Ishikawa (cell line): ENCODE results near the gene PLAC8L1.

Source experiments
- CEBPB ChIP-seq: IDR thresholded peaks from 2 replicates; pipeline ENCODE4 v1.6.1; 2012
- CREB1 ChIP-seq: IDR thresholded peaks from 2 replicates; pipeline ENCODE4 v1.6.1; 2012; ENCODE audit warnings: low read depth
- EGR1 ChIP-seq: IDR thresholded peaks from 2 replicates; pipeline ENCODE4 v1.6.1; 2012
- EP300 ChIP-seq: IDR thresholded peaks from 2 replicates; pipeline ENCODE4 v1.6.1; 2012; ENCODE audit warnings: borderline replicate concordance
- FOXM1 ChIP-seq: IDR thresholded peaks from 2 replicates; pipeline ENCODE4 v1.6.1; 2012; ENCODE audit warnings: low read depth, borderline replicate concordance
- NFIC ChIP-seq: IDR thresholded peaks from 2 replicates; pipeline ENCODE4 v1.6.1; 2012
- RAD21 ChIP-seq: IDR thresholded peaks from 2 replicates; pipeline ENCODE4 v1.6.1; 2012; ENCODE audit warnings: low read depth
- TAF1 ChIP-seq: IDR thresholded peaks from 2 replicates; pipeline ENCODE4 v1.6.1; 2012; ENCODE audit warnings: low read depth, mild to moderate bottlenecking
- TCF12 ChIP-seq: IDR thresholded peaks from 2 replicates; pipeline ENCODE4 v1.6.1; 2012; ENCODE audit warnings: low read depth
- TEAD4 ChIP-seq: IDR thresholded peaks from 2 replicates; pipeline ENCODE4 v1.6.1; 2012
- YY1 ChIP-seq: IDR thresholded peaks from 2 replicates; pipeline ENCODE4 v1.6.1; 2012; ENCODE audit warnings: low read depth
- ZBTB7A ChIP-seq: IDR thresholded peaks from 2 replicates; pipeline ENCODE4 v1.6.1; 2012; ENCODE audit warnings: low read depth
- TF ChIP-seq, protein P1 (sequence below): IDR thresholded peaks from 2 replicates; pipeline ENCODE4 v1.6.1; 2012; ENCODE audit warnings: low read depth, mild to moderate bottlenecking
- TF ChIP-seq, protein P2 (sequence below): IDR thresholded peaks from 2 replicates; pipeline ENCODE4 v1.6.1; 2012
- TF ChIP-seq, protein P3 (sequence below): IDR thresholded peaks from 2 replicates; pipeline ENCODE4 v1.6.1; 2012

The PLAC8L1 gene

GRCh38 chr5:146070746-146071145, 34.6 kb downstream of the PLAC8L1 start:
- TF ChIP-seq ZBTB7A (no peak), YY1 (no peak), EP300 (no peak), EGR1 (no peak), NFIC (no peak), CEBPB (no peak), TCF12 (no peak), TEAD4 (no peak), RAD21 (no peak), TAF1 (no peak), CREB1 (no peak)
- TF ChIP-seq, protein P1, sequence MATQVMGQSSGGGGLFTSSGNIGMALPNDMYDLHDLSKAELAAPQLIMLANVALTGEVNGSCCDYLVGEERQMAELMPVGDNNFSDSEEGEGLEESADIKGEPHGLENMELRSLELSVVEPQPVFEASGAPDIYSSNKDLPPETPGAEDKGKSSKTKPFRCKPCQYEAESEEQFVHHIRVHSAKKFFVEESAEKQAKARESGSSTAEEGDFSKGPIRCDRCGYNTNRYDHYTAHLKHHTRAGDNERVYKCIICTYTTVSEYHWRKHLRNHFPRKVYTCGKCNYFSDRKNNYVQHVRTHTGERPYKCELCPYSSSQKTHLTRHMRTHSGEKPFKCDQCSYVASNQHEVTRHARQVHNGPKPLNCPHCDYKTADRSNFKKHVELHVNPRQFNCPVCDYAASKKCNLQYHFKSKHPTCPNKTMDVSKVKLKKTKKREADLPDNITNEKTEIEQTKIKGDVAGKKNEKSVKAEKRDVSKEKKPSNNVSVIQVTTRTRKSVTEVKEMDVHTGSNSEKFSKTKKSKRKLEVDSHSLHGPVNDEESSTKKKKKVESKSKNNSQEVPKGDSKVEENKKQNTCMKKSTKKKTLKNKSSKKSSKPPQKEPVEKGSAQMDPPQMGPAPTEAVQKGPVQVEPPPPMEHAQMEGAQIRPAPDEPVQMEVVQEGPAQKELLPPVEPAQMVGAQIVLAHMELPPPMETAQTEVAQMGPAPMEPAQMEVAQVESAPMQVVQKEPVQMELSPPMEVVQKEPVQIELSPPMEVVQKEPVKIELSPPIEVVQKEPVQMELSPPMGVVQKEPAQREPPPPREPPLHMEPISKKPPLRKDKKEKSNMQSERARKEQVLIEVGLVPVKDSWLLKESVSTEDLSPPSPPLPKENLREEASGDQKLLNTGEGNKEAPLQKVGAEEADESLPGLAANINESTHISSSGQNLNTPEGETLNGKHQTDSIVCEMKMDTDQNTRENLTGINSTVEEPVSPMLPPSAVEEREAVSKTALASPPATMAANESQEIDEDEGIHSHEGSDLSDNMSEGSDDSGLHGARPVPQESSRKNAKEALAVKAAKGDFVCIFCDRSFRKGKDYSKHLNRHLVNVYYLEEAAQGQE = no peak

DNA sequence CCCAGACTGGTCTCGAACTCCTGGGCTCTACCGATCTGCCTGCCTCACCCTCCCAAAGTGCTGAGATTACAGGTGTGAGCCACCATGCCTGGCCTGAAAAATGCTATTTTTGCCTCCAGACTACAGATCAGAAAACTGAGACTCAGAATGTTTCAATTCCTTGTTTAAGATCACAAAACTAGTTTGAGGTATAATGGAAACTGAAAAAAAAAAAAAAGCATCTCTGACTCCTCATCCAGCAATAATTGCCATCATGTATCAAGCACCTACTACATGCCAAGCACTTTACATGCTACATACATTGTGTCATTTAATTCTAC, 35.6 kb downstream of the PLAC8L1 start:
- TF ChIP-seq, protein P1 = no peak
- TF ChIP-seq TCF12 = no peak
- TF ChIP-seq FOXM1 = no peak
- no peak for TF ChIP-seq RAD21
- TF ChIP-seq NFIC = no peak

GRCh38 chr5:146068977-146069779, 36.2 kb downstream of the PLAC8L1 start:
- TF ChIP-seq, protein P1 = no peak
- no peak for TF ChIP-seq TEAD4

DNA sequence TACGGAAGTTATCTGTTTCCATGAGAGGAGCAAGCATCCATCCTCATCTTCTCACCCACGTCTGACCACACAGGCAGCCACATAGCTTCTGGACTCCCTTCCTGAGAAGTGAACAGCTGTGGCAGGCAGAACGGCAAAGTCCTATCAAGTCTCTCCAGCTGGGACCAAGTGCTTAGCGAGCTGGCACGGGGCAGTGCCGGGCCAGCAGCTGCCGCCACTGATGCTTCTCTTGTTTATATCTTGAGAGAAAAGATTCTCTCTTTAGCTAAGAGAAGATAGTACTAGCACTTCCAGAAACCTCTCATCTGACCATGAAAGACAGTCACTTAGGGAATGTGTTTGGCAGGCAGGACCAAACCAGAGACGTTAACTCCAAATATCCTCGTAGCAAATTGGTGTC, 37.2 kb downstream of the PLAC8L1 start:
- TF ChIP-seq EP300 (no peak), FOXM1 (no peak), RAD21 (no peak), EGR1 (no peak)
- TF ChIP-seq, protein P2, sequence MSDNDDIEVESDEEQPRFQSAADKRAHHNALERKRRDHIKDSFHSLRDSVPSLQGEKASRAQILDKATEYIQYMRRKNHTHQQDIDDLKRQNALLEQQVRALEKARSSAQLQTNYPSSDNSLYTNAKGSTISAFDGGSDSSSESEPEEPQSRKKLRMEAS = no peak

GRCh38 chr5:146066968-146067367, 38.4 kb downstream of the PLAC8L1 start:
- TF ChIP-seq, protein P2 = no peak
- no peak for TF ChIP-seq TAF1
- no peak for TF ChIP-seq YY1
- TF ChIP-seq, protein P3, sequence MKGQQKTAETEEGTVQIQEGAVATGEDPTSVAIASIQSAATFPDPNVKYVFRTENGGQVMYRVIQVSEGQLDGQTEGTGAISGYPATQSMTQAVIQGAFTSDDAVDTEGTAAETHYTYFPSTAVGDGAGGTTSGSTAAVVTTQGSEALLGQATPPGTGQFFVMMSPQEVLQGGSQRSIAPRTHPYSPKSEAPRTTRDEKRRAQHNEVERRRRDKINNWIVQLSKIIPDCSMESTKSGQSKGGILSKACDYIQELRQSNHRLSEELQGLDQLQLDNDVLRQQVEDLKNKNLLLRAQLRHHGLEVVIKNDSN = no peak
- no peak for TF ChIP-seq FOXM1

- TF ChIP-seq CEBPB (no peak), TEAD4 (no peak), TAF1 (no peak), RAD21 (no peak), CREB1 (no peak), FOXM1 (no peak), NFIC (no peak), YY1 (no peak), EGR1 (no peak), ZBTB7A (no peak), EP300 (no peak), TCF12 (no peak)
- TF ChIP-seq, protein P3 = no peak
- TF ChIP-seq, protein P2 = no peak
- TF ChIP-seq, protein P1 = no peak
These were observed 45.2 kb downstream of the PLAC8L1 start for GRCh38 chr5:146060221-146060585.
